Raji (cell line): Measurements from ENCODE around the gene CD46.

Experiments used
- POLR2A ChIP-seq: IDR thresholded peaks from 2 replicates; pipeline ENCODE4 v1.6.1; 2011; ENCODE audit warnings: low read depth, low read length, control low read depth; ENCODE audit not compliant: insufficient read depth

CD46 gene

DNA sequence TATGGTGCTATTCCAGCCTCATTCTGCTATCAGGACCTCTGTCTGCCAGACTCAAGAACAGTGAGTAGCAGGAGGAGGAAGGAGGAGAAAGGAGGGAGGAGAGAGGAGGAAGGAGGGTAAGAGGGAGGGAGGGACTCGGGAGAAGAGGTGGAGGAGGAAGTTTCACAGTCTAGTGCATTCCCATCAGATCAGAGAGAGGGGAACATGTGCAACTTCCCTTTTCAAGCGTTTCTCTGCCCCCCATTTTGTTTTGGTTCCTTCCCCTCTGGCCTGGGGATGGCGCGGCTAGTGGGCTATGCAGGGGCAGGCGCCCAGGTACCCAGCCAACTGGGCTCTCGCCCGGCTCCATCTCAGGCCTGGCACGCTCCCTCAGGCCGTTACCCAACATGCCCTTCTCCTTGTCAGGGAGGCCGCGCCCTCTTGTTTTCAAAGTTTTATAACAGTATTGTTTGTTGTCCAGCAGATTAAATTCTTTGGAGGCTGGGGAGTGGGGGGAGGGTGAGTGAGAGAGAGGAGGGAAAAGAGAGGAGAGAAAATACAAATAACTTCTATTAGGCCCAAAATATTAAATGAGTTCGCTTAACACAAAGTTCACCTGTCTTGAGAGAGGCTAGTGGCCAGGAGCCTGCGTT lies 56.0 kb downstream of the CD46 start:
- TF ChIP-seq POLR2A = no peak

DNA sequence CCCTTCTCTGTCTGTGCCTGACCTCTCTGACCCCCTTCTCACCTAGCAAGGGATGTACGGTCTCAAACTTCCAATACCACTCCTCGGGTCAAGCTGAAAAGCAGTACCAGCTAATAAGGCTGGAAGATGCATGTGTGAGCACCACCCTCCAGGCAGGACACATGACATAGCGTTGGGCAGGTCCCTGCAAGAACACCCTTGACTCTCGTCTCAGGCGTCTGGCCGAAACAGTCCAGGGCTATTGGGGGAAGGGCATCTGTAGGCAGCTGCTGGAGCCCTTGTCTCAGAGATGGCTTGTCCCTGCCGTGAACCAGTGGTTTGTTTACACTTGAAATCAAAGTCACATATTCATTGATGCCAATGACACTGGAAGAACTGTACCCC lies 56.5 kb downstream of the CD46 start:
- TF ChIP-seq POLR2A = no peak

DNA sequence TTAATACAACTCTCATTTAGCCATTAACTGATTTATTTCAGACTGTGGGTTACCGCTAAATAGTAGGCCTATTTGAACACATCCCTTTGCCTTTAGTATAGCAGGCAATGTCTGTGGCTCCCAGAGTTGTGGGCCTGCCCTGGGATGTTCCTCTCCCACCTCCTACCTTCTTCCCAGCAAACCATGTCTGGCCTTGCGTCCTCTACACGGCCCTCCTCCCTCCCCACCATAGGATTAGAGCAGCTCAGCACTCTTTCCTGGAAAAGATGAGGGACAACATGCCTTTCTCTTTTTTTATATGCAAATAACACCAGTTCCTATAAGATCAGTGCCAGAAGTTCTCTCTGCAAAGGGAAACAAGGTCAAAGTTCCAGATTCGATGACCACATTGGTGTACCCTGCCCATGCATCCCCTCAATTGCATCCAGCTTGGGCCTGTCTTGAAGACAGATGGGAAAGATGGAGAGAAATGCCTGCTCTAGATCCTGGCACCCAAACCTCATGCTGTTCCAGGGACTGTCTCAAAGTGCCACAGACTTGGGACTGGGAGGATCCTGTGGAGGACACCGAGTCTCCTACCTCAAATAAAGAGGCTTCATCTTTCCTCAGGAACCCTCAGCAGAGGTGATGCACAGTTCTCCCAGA lies 57.2 kb downstream of the CD46 start:
- TF ChIP-seq POLR2A = no peak

DNA sequence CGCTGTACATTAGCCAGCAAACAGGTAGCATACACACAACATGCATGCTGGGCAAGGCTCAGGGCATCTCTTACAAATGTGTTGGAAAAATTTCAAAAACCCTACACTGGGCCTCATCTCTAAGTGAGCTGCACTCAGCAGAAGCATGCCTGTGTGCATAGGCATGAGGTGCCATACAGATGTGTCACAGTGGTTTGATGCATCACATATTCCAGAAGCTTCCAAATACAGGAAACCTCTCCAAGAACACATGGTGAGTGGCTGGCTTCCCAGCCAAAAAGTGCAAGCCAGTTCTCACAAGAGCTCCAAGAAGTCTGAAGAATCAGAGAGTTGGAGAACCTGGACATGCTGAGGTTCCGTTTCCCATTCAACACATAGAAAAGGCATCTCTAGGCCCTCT lies 58.3 kb downstream of the CD46 start:
- no peak for TF ChIP-seq POLR2A

DNA sequence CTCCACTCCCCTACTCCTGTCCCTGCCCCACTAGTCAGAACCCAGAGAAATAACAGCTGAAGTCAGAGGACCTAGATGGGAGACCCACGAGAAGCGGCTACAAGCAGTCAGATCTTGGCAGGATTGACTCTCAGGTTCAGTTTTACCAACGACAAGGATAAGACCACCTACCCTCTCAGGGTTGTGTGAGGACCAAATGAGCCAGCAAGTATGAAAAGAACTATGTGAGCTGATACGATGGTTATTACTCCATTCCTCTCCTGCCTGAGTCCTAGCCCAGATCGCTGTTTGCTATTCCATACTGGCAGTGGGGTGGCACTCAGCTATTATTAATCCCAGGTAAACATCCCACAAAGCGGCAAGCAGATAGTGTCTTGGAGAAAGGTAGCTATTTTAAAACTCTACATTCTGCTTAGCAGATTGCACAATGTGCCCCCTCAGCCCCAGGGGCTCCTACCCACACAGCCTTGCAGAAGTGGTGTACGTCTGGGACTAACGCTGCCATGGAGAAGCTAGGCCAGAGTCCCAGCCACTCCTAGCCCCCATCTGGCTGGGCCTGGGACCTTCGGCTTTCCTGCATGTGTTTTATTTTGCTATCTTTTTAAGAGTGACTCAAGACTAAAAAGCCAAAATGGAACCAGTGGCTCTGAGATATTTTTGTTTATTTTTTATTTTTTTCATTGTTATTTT lies 58.9 kb downstream of the CD46 start:
- no peak for TF ChIP-seq POLR2A

DNA sequence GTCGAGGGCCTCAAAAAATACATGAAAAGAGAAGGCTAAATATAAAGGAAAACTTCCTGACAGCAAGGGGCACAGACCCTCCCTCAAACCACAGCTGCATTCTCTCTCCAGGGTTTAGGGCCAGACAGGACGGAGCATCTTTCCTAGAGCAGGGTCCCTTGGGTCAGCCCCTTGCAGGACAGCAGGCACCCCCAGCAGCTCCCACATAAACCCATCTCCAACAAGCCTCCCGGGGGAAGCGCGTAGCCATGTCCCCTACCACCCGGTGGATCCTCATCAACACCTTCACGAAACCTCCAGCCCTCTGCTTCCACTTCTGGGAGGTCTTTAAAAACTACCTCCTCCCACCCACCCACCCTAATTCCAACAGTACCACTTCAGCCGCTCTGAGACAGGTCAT lies 59.5 kb downstream of the CD46 start:
- TF ChIP-seq POLR2A = no peak

DNA sequence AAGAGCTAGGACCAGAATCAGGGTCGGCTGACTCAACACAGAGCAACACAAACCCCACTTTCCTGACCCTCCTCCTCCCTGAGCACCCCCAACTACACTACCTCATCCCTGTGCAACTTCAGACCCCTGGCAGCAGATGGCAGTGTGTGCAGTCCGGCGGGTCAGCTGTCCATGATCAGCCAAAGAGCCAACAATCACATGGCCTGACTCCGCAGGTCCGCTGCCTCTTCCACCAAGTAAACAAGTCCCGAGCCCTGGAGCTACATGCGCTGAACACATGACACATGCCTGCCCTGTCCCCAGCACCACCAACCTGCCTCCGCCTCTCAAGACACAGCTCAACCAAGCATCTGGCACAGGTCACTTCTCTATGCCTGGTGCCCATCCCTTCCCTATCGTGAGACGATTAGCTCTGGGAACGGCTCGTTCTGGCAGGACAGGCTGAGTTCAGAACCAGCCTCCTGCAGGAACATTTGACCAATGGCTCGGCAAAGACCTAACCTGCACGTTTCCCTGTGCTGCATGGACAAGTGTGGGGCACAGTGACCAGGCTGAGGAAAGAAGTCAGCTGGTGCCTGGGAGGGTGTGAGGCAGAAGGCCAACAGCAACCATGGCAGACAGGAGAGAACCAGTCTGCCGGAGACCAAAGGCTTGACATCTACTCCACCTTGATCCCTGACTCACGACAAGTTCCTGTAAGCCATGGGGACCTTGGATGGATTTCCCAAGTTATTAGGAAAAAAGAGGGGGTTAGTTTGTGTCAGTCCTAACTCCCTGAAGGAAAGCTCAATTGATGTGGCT lies 60.3 kb downstream of the CD46 start:
- no peak for TF ChIP-seq POLR2A

DNA sequence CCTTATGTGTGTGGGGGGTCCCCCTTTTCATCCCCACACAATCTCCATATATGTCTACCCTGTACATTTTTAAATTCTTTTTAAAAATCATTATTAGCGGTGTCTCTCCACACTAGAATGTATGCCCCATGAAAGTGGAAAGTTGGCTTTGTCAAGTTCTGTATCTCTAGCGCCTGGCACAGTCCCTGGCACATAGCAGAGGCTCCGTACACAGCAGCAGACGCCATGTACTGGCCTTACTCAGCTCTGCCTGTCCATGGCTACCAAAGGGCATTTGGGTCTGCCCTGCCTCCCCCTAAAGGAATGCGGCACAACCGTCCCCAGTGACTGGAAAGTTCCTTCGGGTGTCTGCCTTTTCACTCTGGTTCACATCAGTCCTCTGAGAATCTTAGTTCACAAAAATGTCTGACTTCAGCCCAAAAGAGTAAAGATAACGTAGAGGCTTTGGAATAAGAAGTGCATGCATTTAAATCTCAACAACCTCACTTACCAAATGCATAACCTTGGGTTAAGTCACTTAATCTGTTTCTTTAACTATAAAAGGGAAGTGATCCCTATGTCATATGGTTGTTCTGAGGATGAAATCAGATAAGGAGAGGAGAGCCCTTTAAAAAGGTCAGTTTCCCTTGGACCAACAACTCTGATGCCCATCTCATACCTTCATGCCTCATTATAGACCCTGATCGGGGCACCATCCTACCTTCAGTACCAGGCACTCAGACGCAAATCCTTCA lies 61.1 kb downstream of the CD46 start:
- no peak for TF ChIP-seq POLR2A

DNA sequence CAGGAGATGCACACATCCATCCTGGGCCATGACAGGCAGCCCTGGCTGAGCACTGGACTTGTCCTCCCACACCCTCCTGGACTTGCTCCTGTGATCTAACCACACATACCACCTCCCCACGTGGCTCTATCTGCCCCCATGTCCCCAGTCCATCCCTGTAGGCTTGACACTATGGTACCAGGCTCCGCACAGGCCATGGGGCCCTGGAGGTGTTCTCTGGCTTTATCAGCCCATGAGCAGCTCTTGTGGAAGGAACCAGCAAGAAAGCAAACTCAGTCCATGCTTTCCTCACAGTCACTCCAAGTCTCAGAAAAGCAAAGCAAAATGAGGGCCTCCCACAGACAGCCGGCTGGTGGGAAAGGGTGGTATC lies 61.6 kb downstream of the CD46 start:
- TF ChIP-seq POLR2A = no peak

DNA sequence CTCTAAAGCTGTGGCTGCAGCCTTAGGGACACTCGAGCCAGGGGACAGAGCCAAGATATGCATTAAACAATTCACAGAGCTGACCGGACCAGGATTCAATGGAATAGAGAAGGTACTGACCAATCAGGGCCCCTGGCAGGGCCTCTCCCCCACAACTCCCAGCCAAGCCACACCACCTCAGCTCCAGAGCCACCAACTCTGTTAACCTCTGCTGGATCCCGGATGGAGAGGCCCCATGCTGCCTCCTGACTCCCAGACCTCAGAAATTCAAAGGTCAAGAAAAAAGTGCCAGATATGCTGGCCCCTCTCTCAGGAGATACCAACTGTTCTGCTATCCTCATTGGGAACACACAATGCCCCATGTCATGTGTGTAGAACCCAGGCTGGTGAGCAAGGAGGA lies 62.1 kb downstream of the CD46 start:
- TF ChIP-seq POLR2A = no peak

DNA sequence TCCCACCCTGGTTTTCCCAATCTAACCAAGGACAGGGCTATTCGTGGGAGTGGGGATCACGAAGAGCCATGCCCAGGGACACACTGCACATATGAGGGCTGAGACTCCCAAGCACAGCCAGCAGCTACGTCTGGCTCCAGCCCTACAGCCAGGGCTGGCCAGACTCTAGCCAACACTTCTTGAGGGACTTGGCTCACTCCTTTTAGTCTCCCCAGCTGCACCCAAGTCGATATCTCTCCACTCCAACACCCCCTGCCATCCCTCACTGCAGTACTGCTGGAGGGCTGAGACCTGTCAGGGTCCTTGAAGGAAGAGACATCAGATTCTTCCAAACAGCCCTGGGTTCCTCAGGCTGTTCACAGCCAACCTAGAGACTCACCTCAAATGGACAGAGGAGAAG lies 62.6 kb downstream of the CD46 start:
- TF ChIP-seq POLR2A = no peak

DNA sequence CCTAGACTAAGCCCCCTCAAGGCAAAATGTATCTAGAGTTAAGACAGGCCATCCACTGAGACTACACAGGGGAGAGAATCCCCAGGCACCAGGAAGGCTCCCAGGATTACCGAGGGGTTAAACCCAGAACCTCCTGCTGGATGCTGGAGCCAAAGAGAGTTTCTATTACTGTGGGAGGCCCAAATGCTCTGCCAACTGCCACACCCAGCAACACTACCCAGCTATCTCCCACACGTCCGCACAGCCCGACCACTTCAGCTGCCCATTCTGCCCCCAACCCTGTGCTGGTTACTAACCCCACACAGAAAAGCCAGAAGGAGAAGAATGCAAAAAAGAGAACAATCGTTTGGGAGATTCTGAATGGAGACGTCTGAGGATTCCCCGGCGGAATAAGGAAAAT lies 63.6 kb downstream of the CD46 start:
- no peak for TF ChIP-seq POLR2A

DNA sequence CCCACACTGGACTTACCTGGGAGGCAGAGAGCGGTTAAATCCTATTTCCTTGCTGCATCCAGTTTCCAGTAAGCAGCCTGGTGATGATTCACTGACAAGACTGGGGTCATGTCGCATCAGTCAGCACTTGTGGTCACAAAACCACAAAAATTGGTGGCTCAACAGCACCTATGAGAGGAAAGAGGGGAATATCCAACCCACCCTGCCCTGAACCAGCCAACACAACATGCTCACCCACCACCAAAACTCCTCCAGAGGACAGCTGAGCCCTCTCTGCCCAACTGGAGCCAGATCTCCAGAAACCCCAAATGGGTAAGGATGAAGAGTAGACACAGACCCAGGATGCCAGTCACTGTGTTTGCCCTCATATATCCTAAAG lies 64.0 kb downstream of the CD46 start:
- no peak for TF ChIP-seq POLR2A

DNA sequence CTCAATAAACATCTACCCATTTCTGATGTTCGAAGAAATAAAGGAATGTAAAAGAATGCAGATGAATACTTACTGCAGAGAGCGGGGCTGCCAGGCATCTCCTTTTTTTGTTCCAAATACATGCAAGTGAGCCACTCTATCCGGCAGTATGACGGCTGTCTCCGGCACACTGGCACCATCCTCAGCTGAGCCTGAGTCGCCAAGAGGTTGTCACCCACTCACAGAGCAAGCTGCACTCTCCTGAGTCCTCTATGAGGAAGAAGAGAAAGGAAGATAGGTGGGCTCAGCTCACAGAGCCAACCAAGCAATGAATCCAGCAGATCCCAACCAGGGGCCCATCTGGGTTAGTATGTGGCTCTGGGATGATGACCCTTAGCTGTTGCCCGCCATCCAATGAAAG lies 65.3 kb downstream of the CD46 start:
- TF ChIP-seq POLR2A = no peak

DNA sequence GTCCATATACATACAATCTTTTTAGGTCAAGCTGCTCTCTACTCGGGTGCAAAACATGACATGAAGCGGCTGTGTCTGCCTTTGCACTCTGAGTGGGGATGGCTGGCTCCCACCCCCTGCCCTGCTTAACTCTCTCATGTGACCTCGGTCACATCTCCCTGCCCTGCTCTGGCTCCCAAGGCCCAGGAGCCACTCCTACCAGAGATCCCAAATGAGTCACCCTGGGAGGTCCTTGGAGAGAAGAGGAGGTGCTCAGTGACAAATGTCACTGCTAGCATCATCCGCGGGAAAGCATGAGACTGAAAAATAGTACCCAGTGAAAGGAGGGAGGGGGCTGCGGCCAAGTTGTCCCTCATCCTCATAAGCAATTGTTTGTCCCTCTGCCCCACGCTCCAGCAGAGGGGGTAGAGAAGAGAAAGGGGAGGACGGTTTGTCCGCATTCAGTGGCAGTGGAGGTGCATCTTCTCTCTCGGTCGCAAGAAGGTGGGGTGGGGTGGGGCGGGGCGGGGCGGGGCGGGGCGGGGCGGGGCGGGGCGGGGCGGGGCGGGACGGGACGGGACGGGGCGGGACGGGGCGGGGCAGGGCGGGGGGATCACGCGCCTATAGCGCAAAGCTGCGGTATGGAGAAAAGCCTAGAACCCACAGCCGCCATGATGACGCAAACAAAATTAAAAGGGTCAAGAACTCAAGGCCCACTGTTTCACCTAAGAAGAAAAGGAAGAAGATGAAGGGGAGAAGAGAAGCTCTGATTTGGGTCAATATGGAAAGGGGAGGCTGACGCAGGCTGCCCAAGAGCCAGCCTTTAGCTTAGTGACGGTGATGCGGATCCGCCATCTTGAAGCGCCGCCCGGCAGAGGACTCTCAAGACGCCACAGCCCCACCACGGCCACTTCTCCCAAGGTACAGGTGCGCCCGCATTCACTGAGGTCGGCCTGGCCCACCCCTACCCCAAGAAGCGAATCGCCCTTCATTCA lies 66.2 kb downstream of the CD46 start:
- no peak for TF ChIP-seq POLR2A

DNA sequence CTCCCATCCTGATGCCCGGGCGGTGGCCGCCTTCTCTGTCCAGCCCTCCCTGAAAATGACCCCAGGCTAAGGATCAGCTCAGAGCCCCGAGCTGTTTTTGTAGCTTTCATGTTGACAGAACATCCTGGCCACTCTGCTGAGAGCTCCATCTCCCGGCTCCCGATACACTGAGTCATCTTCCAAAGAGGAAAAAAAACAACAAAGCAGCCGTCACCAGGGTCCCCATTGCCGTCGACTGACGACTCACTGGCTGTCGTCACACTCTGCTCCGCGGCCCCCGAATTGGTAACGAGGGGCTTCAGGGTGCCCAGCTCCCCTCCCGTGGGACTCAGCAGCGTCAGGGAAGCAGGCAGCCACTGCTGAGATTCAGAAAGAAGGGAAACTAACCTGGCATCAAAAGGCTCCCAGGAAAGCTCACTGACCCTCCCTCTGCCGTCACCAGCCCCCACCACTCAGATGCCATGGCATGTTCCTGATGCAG lies 67.2 kb downstream of the CD46 start:
- no peak for TF ChIP-seq POLR2A
